ENCODE results near the gene GGA2. TPM values are rescaled to one million over a fixed set of nuclear protein-coding genes. Genes with fewer than 3 reads are reported as not detected.
"Not testable (repeated sequence)": the region's sequence is repeated elsewhere in the genome, so short reads cannot be mapped to it uniquely, and the experiment has no call there.

Gene GGA2
- polyA plus RNA-seq (2013, experiment 1 of 2) = 44.7 TPM
- polyA plus RNA-seq (2013, experiment 2 of 2) = 39.8 TPM

GRCh38 chr16:23510164-23510914, at the start of gene GGA2:
Gene GGA2, minus strand, starts transcription at chr16:23510494. Its CDS starts 83 bp downstream, at chr16:23510411.
- Histone ChIP-seq H3K4me3 (ENCODE audit: extremely low read depth, insufficient read depth, low read length, poor library complexity, severe bottlenecking) (peak within 1 kb of the TSS; percentile 53), H3K27ac (ENCODE audit: low read depth, low read length, severe bottlenecking) (peak within 1 kb of the TSS; percentile 32), H3K4me1 (ENCODE audit: control insufficient read depth, insufficient read depth, low read length, poor library complexity, severe bottlenecking) (peaks cover 10% of the 10 kb centered on the region), H3K9me3 (ENCODE audit: control insufficient read depth, low read length) (no peaks in the 10 kb centered on the region), H3K36me3 (ENCODE audit: control insufficient read depth, insufficient read depth, low read length) (peaks cover 3% of the 10 kb centered on the region)
- 5% methylated on average over 51 to 56 of the region's 71 CpGs for WGBS, 2 experiments (ENCODE audit: insufficient coverage in 2 of 2)

GRCh38 chr16:23557779-23558702, 47.7 kb upstream of the GGA2 start:
- peaks cover 3% of the 10 kb centered on the region for H3K4me1 ChIP-seq (ENCODE audit: control insufficient read depth, insufficient read depth, low read length, poor library complexity, severe bottlenecking)
- peak overlapping the region; percentile 89 for H3K27ac ChIP-seq (ENCODE audit: low read depth, low read length, severe bottlenecking)
- WGBS, 2 experiments (ENCODE audit: insufficient coverage in 2 of 2) = 1 to 4% methylated on average over 38 of the region's 60 CpGs
- H3K9me3 ChIP-seq (ENCODE audit: control insufficient read depth, low read length) = no peaks in the 10 kb centered on the region
- peak overlapping the region; percentile 79 for H3K4me3 ChIP-seq (ENCODE audit: extremely low read depth, insufficient read depth, low read length, poor library complexity, severe bottlenecking)
- H3K36me3 ChIP-seq (ENCODE audit: control insufficient read depth, insufficient read depth, low read length) = peaks cover 45% of the 10 kb centered on the region

GRCh38 chr16:23556881-23557778, 46.8 kb upstream of the GGA2 start, which contains the start of the genes EARS2 and UBFD1:
Gene EARS2, minus strand, starts transcription at chr16:23557350. Its CDS starts 7 bp downstream, at chr16:23557343.
Gene UBFD1, plus strand, starts transcription at chr16:23557727. Its CDS starts 16 bp downstream, at chr16:23557743.
- Histone ChIP-seq H3K27ac (ENCODE audit: low read depth, low read length, severe bottlenecking) (peak within 1 kb of the TSS; percentile 89), H3K36me3 (ENCODE audit: control insufficient read depth, insufficient read depth, low read length) (peaks cover 45% of the 10 kb centered on the region), H3K4me3 (ENCODE audit: extremely low read depth, insufficient read depth, low read length, poor library complexity, severe bottlenecking) (peak within 1 kb of the TSS; percentile 79), H3K4me1 (ENCODE audit: control insufficient read depth, insufficient read depth, low read length, poor library complexity, severe bottlenecking) (peaks cover 3% of the 10 kb centered on the region), H3K9me3 (ENCODE audit: control insufficient read depth, low read length) (no peaks in the 10 kb centered on the region)
- 2 to 3% methylated on average over 64 to 65 of the region's 65 CpGs for WGBS, 2 experiments (ENCODE audit: insufficient coverage in 2 of 2)

- Histone ChIP-seq H3K4me3 (ENCODE audit: extremely low read depth, insufficient read depth, low read length, poor library complexity, severe bottlenecking) (no peak overlapping the region), H3K9me3 (ENCODE audit: control insufficient read depth, low read length) (no peaks in the 10 kb centered on the region), H3K36me3 (ENCODE audit: control insufficient read depth, insufficient read depth, low read length) (peaks cover 44% of the 10 kb centered on the region), H3K27ac (ENCODE audit: low read depth, low read length, severe bottlenecking) (no peak overlapping the region), H3K4me1 (ENCODE audit: control insufficient read depth, insufficient read depth, low read length, poor library complexity, severe bottlenecking) (peaks cover 3% of the 10 kb centered on the region)
- 90 to 92% methylated on average over 2 to 3 of the region's 3 CpGs for WGBS, 2 experiments (ENCODE audit: insufficient coverage in 2 of 2)
Measured at GRCh38 chr16:23554536-23554935, 44.2 kb upstream of the GGA2 start.

- no peak overlapping the region for H3K27ac ChIP-seq (ENCODE audit: low read depth, low read length, severe bottlenecking)
- peaks cover 50% of the 10 kb centered on the region for H3K36me3 ChIP-seq (ENCODE audit: control insufficient read depth, insufficient read depth, low read length)
- no peak overlapping the region for H3K4me3 ChIP-seq (ENCODE audit: extremely low read depth, insufficient read depth, low read length, poor library complexity, severe bottlenecking)
- 83 to 98% methylated on average over 3 to 6 of the region's 6 CpGs for WGBS, 2 experiments (ENCODE audit: insufficient coverage in 2 of 2)
- no peaks in the 10 kb centered on the region for H3K9me3 ChIP-seq (ENCODE audit: control insufficient read depth, low read length)
- H3K4me1 ChIP-seq (ENCODE audit: control insufficient read depth, insufficient read depth, low read length, poor library complexity, severe bottlenecking) = peaks cover 3% of the 10 kb centered on the region
Measured at GRCh38 chr16:23552161-23552560, 41.9 kb upstream of the GGA2 start.

GRCh38 chr16:23549938-23550337, 39.6 kb upstream of the GGA2 start:
- no peaks in the 10 kb centered on the region for H3K4me1 ChIP-seq (ENCODE audit: control insufficient read depth, insufficient read depth, low read length, poor library complexity, severe bottlenecking)
- WGBS, 2 experiments (ENCODE audit: insufficient coverage in 2 of 2) = 100% methylated on average over 3 of the region's 5 CpGs; no CpG with 5 or more reads in 1 of the 2 experiments
- no peak overlapping the region for H3K4me3 ChIP-seq (ENCODE audit: extremely low read depth, insufficient read depth, low read length, poor library complexity, severe bottlenecking)
- H3K36me3 ChIP-seq (ENCODE audit: control insufficient read depth, insufficient read depth, low read length) = peaks cover 72% of the 10 kb centered on the region
- H3K27ac ChIP-seq (ENCODE audit: low read depth, low read length, severe bottlenecking) = no peak overlapping the region
- H3K9me3 ChIP-seq (ENCODE audit: control insufficient read depth, low read length) = no peaks in the 10 kb centered on the region

- Histone ChIP-seq H3K9me3 (ENCODE audit: control insufficient read depth, low read length) (no peaks in the 10 kb centered on the region), H3K27ac (ENCODE audit: low read depth, low read length, severe bottlenecking) (no peak overlapping the region), H3K36me3 (ENCODE audit: control insufficient read depth, insufficient read depth, low read length) (peaks cover 84% of the 10 kb centered on the region), H3K4me3 (ENCODE audit: extremely low read depth, insufficient read depth, low read length, poor library complexity, severe bottlenecking) (no peak overlapping the region), H3K4me1 (ENCODE audit: control insufficient read depth, insufficient read depth, low read length, poor library complexity, severe bottlenecking) (no peaks in the 10 kb centered on the region)
- WGBS, 2 experiments (ENCODE audit: insufficient coverage in 2 of 2) = 91 to 96% methylated on average over 11 to 14 of the region's 14 CpGs
Measured at GRCh38 chr16:23544436-23544835, 34.1 kb upstream of the GGA2 start.

- peaks cover 79% of the 10 kb centered on the region for H3K36me3 ChIP-seq (ENCODE audit: control insufficient read depth, insufficient read depth, low read length)
- not testable (repeated sequence) for H3K4me1 ChIP-seq (ENCODE audit: control insufficient read depth, insufficient read depth, low read length, poor library complexity, severe bottlenecking); H3K27ac ChIP-seq (ENCODE audit: low read depth, low read length, severe bottlenecking); H3K9me3 ChIP-seq (ENCODE audit: control insufficient read depth, low read length); H3K4me3 ChIP-seq (ENCODE audit: extremely low read depth, insufficient read depth, low read length, poor library complexity, severe bottlenecking)
- 100% methylated on average over 2 of the region's 3 CpGs; no CpG with 5 or more reads in 1 of the 2 experiments for whole genome bisulfite sequencing, 2 experiments (ENCODE audit: insufficient coverage in 2 of 2)
Measured at GRCh38 chr16:23540817-23541178, 30.5 kb upstream of the GGA2 start.

GRCh38 chr16:23539984-23540816, 29.9 kb upstream of the GGA2 start:
- Histone ChIP-seq H3K36me3 (ENCODE audit: control insufficient read depth, insufficient read depth, low read length) (peaks cover 79% of the 10 kb centered on the region), H3K9me3 (ENCODE audit: control insufficient read depth, low read length) (no peaks in the 10 kb centered on the region), H3K27ac (ENCODE audit: low read depth, low read length, severe bottlenecking) (no peak overlapping the region), H3K4me3 (ENCODE audit: extremely low read depth, insufficient read depth, low read length, poor library complexity, severe bottlenecking) (no peak overlapping the region), H3K4me1 (ENCODE audit: control insufficient read depth, insufficient read depth, low read length, poor library complexity, severe bottlenecking) (peaks cover 4% of the 10 kb centered on the region)
- WGBS, 2 experiments (ENCODE audit: insufficient coverage in 2 of 2) = 89 to 100% methylated on average over 4 to 7 of the region's 11 CpGs

Data from mesodermal cell (in vitro differentiated cells).